GM21723 (cell line): ENCODE measurements around the gene HDAC9.
"Not testable (repeated sequence)": the region's sequence is repeated elsewhere in the genome, so short reads cannot be mapped to it uniquely, and the experiment has no call there.

Experiments used
- ATAC-seq: cut with Tn5 transposase; IDR thresholded peaks from one replicate; pipeline ENCODE4 v1.9.1; 2021; ENCODE audit warnings: mild to moderate bottlenecking, moderate library complexity; ENCODE audit not compliant: unreplicated experiment

The HDAC9 gene

GRCh38 chr7:18702071-18702829, 206.7 kb downstream of the HDAC9 start:
- no peak for ATAC-seq

- no peak for ATAC-seq
Measured at GRCh38 chr7:18703685-18704084, 208.1 kb downstream of the HDAC9 start.

- ATAC-seq = no peak
Measured at GRCh38 chr7:18706670-18707069, 211.1 kb downstream of the HDAC9 start.

GRCh38 chr7:18708204-18708603, 212.7 kb downstream of the HDAC9 start:
- ATAC-seq = no peak

GRCh38 chr7:18715988-18716387, 220.4 kb downstream of the HDAC9 start:
- ATAC-seq = no peak

GRCh38 chr7:18721429-18721828, 225.9 kb downstream of the HDAC9 start:
- no peak for ATAC-seq

GRCh38 chr7:18724318-18724717, 228.8 kb downstream of the HDAC9 start:
- ATAC-seq = no peak

- ATAC-seq = no peak
Measured at GRCh38 chr7:18727115-18727870, 231.7 kb downstream of the HDAC9 start.

GRCh38 chr7:18736012-18736411, 240.5 kb downstream of the HDAC9 start:
- not testable (repeated sequence) for ATAC-seq

GRCh38 chr7:18740579-18740988, 245.0 kb downstream of the HDAC9 start:
- ATAC-seq = no peak

- no peak for ATAC-seq
Measured at GRCh38 chr7:18753972-18754610, 258.5 kb downstream of the HDAC9 start.

GRCh38 chr7:18754766-18755165, 259.2 kb downstream of the HDAC9 start:
- ATAC-seq = no peak

- no peak for ATAC-seq
Measured at GRCh38 chr7:18755793-18756192, 260.2 kb downstream of the HDAC9 start.

- ATAC-seq = no peak
Measured at GRCh38 chr7:18756378-18757050, 261.0 kb downstream of the HDAC9 start.

- no peak for ATAC-seq
Measured at GRCh38 chr7:18760046-18760445, 264.5 kb downstream of the HDAC9 start.

- ATAC-seq = no peak
Measured at GRCh38 chr7:18760631-18761445, 265.3 kb downstream of the HDAC9 start.

- no peak for ATAC-seq
Measured at GRCh38 chr7:18762189-18762588, 266.6 kb downstream of the HDAC9 start.

- ATAC-seq = no peak
Measured at GRCh38 chr7:18768256-18768655, 272.7 kb downstream of the HDAC9 start.

GRCh38 chr7:18770154-18770811, 274.7 kb downstream of the HDAC9 start:
- ATAC-seq = no peak

GRCh38 chr7:18770822-18771221, 275.3 kb downstream of the HDAC9 start:
- ATAC-seq = no peak
